Measurements from ENCODE around the gene SLC30A5. TPM values are rescaled to one million over a fixed set of nuclear protein-coding genes. Genes with fewer than 3 reads are reported as not detected.

The SLC30A5 gene
- polyA plus RNA-seq, 1 donor (not counting 4 experiments of a cell fraction or from before 2014, with no cell fraction given): 43.4 TPM

- dilution Hi-C loops (cut with MboI; ENCODE audit: extremely low pct_ligation_motif_present, low sequenced_read_pairs): no loop called here
- FAIRE-seq: no peak
- TF ChIP-seq CTCF (optimal IDR thresholded peaks at IDR 0.05 in 1 of 3, IDR thresholded peaks at IDR 0.05 in 1 of 3, conservative IDR thresholded peaks at IDR 0.05 in 1 of 3; ENCODE audit: extremely low read depth in 1 of 3, insufficient read depth in 2 of 3, low read length in 3 of 3) (no peak), EZH2 (IDR thresholded peaks at IDR 0.05; ENCODE audit: low read length) (no peak)
Measured at GRCh38 chr5:69158039-69158438, 64.2 kb downstream of the SLC30A5 start.

GRCh38 chr5:69160651-69161050 is 66.8 kb downstream of the SLC30A5 start:
- H3K4me2 ChIP-seq (ENCODE audit: control insufficient read depth, extremely low read depth, insufficient read depth, low read depth, low read length): no peak overlapping the region
- H3K4me1 ChIP-seq (ENCODE audit: control insufficient read depth, extremely low read depth, insufficient read depth, low read length): no peaks in the 10 kb centered on the region
- H4K20me1 ChIP-seq (ENCODE audit: control insufficient read depth, extremely low read depth, insufficient read depth, low read length): no peaks in the 10 kb centered on the region
- no peak overlapping the region for H3K27ac ChIP-seq (ENCODE audit: control insufficient read depth, insufficient read depth, low read length)
- no peaks in the 10 kb centered on the region for H3K9me3 ChIP-seq (ENCODE audit: control insufficient read depth, low read depth, low read length)
- no peaks in the 10 kb centered on the region for H3K36me3 ChIP-seq (ENCODE audit: control insufficient read depth in 2 of 2, extremely low read depth in 1 of 2, insufficient read depth in 2 of 2, low read length in 2 of 2)
- FAIRE-seq (no peak), DNase-seq (ENCODE audit: low read depth, low spot score) (no peak)
- H3K9me1 ChIP-seq (ENCODE audit: control insufficient read depth, extremely low read depth, insufficient read depth, low read length): no peaks in the 10 kb centered on the region
- H3K4me3 ChIP-seq (ENCODE audit: control insufficient read depth in 2 of 3, extremely low read depth in 1 of 3, insufficient read depth in 2 of 3, low read depth in 1 of 3, low read length in 3 of 3): no peak overlapping the region
- TF ChIP-seq CTCF (optimal IDR thresholded peaks at IDR 0.05 in 1 of 3, IDR thresholded peaks at IDR 0.05 in 1 of 3, conservative IDR thresholded peaks at IDR 0.05 in 1 of 3; ENCODE audit: extremely low read depth in 1 of 3, insufficient read depth in 2 of 3, low read length in 3 of 3) (no peak), EZH2 (IDR thresholded peaks at IDR 0.05; ENCODE audit: low read length) (no peak)
- no peak overlapping the region for H2AFZ ChIP-seq (ENCODE audit: control insufficient read depth, low read length)
- no peak overlapping the region for H3K9ac ChIP-seq (ENCODE audit: control insufficient read depth, extremely low read depth, insufficient read depth, low read length)
- dilution Hi-C loops (cut with MboI; ENCODE audit: extremely low pct_ligation_motif_present, low sequenced_read_pairs): no loop called here
- no peaks in the 10 kb centered on the region for H3K27me3 ChIP-seq (ENCODE audit: control insufficient read depth, extremely low read depth, insufficient read depth, low read length)
- no peaks in the 10 kb centered on the region for H3K79me2 ChIP-seq (ENCODE audit: control insufficient read depth, insufficient read depth, low read length)

More at GRCh38 chr5:69158039-69158438, 64.2 kb downstream of the SLC30A5 start:
- Histone ChIP-seq H3K79me2 (ENCODE audit: control insufficient read depth, insufficient read depth, low read length) (no peaks in the 10 kb centered on the region), H3K27me3 (ENCODE audit: control insufficient read depth, extremely low read depth, insufficient read depth, low read length) (no peaks in the 10 kb centered on the region), H3K4me3 (ENCODE audit: control insufficient read depth in 2 of 3, extremely low read depth in 1 of 3, insufficient read depth in 2 of 3, low read depth in 1 of 3, low read length in 3 of 3) (no peak overlapping the region), H2AFZ (ENCODE audit: control insufficient read depth, low read length) (no peak overlapping the region), H3K4me2 (ENCODE audit: control insufficient read depth, extremely low read depth, insufficient read depth, low read depth, low read length) (no peak overlapping the region), H3K9ac (ENCODE audit: control insufficient read depth, extremely low read depth, insufficient read depth, low read length) (no peak overlapping the region), H3K4me1 (ENCODE audit: control insufficient read depth, extremely low read depth, insufficient read depth, low read length) (no peaks in the 10 kb centered on the region), H3K9me3 (ENCODE audit: control insufficient read depth, low read depth, low read length) (no peaks in the 10 kb centered on the region), H4K20me1 (ENCODE audit: control insufficient read depth, extremely low read depth, insufficient read depth, low read length) (no peaks in the 10 kb centered on the region), H3K9me1 (ENCODE audit: control insufficient read depth, extremely low read depth, insufficient read depth, low read length) (no peaks in the 10 kb centered on the region), H3K36me3 (ENCODE audit: control insufficient read depth in 2 of 2, extremely low read depth in 1 of 2, insufficient read depth in 2 of 2, low read length in 2 of 2) (no peaks in the 10 kb centered on the region), H3K27ac (ENCODE audit: control insufficient read depth, insufficient read depth, low read length) (no peak overlapping the region)
- DNase-seq (ENCODE audit: low read depth, low spot score): no peak

All from keratinocyte (primary cell).